ENCODE data around the gene DBP. TPM values are rescaled to one million over a fixed set of nuclear protein-coding genes. Genes with fewer than 3 reads are reported as not detected.

The DBP gene
- total and polyA plus RNA-seq, 9 donors = 19.7 to 69.8 (median 29.0) TPM

DNA sequence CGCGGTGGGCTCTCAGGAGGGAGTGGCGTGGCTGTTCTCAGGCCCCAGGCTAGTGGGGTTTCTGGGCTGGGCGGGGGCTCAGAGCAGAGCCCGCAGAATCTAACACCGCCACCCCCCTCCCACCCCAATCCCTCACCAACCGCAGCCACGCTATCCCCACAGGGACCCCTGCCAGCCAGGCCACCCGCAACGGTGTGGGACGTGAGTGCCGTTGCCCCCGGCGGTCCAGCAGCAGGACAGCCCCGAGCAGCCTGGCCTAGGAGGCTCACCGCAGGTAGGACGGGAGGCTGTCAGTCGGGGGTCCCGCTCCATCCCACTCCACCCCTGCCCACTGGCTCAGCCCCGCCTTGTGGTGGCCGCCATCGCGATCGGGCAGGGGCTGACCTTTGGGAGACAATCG is 35.8 kb upstream of the DBP start, which contains the start of gene NTN5:
Gene NTN5 (minus strand): TSS at position 24 of the 400 bp plus-strand sequence. CDS start 2,031 bp downstream, outside the sequence.
- H3K36me3 ChIP-seq = no peaks in the 10 kb centered on the region
- WGBS, 3 donors = 83 to 86% (median 85%) methylated on average over 22 to 25 of the region's 25 CpGs
- peaks cover 3% of the 10 kb centered on the region for H3K4me1 ChIP-seq (ENCODE audit: insufficient read depth)
- intact Hi-C loops (cut with DNase I) = no loop called here
- H3K27ac ChIP-seq = no peak within 1 kb of the TSS
- no peaks in the 10 kb centered on the region for H3K27me3 ChIP-seq
- H3K4me3 ChIP-seq = no peak within 1 kb of the TSS
- TF ChIP-seq POLR2A (IDR thresholded peaks at IDR 0.05) = no peak
- no peak for TF ChIP-seq CTCF (IDR thresholded peaks at IDR 0.05)
- TF ChIP-seq EP300 (IDR thresholded peaks at IDR 0.05) = no peak
- DNase-seq = no peak
- H3K9me3 ChIP-seq = no peaks in the 10 kb centered on the region

- WGBS, 3 donors = 73 to 75% (median 74%) methylated on average over 8 to 10 of the region's 10 CpGs
- intact Hi-C loops (cut with DNase I) = no loop called here
- DNase-seq = no peak
- no peaks in the 10 kb centered on the region for H3K36me3 ChIP-seq
- H3K4me3 ChIP-seq = no peak overlapping the region
- no peaks in the 10 kb centered on the region for H3K27me3 ChIP-seq
- TF ChIP-seq EP300 (IDR thresholded peaks at IDR 0.05) (no peak), CTCF (IDR thresholded peaks at IDR 0.05) (no peak), POLR2A (IDR thresholded peaks at IDR 0.05) (no peak)
- H3K9me3 ChIP-seq = no peaks in the 10 kb centered on the region
- H3K4me1 ChIP-seq (ENCODE audit: insufficient read depth) = peaks cover 3% of the 10 kb centered on the region
- no peak overlapping the region for H3K27ac ChIP-seq
These were observed 34.3 kb upstream of the DBP start for GRCh38 chr19:48671446-48671995.

GRCh38 chr19:48670699-48671445 is 33.7 kb upstream of the DBP start:
- Histone ChIP-seq H3K9me3 (no peaks in the 10 kb centered on the region), H3K27ac (no peak overlapping the region), H3K36me3 (no peaks in the 10 kb centered on the region), H3K4me3 (no peak overlapping the region), H3K27me3 (no peaks in the 10 kb centered on the region), H3K4me1 (ENCODE audit: insufficient read depth) (peaks cover 3% of the 10 kb centered on the region)
- intact Hi-C loops (cut with DNase I) = no loop called here
- DNase-seq = no peak
- TF ChIP-seq EP300 (IDR thresholded peaks at IDR 0.05) = no peak
- no peak for TF ChIP-seq POLR2A (IDR thresholded peaks at IDR 0.05)
- no peak for TF ChIP-seq CTCF (IDR thresholded peaks at IDR 0.05)
- 70 to 78% (median 75%) methylated on average over 21 of the region's 21 CpGs for WGBS, 3 donors

DNA sequence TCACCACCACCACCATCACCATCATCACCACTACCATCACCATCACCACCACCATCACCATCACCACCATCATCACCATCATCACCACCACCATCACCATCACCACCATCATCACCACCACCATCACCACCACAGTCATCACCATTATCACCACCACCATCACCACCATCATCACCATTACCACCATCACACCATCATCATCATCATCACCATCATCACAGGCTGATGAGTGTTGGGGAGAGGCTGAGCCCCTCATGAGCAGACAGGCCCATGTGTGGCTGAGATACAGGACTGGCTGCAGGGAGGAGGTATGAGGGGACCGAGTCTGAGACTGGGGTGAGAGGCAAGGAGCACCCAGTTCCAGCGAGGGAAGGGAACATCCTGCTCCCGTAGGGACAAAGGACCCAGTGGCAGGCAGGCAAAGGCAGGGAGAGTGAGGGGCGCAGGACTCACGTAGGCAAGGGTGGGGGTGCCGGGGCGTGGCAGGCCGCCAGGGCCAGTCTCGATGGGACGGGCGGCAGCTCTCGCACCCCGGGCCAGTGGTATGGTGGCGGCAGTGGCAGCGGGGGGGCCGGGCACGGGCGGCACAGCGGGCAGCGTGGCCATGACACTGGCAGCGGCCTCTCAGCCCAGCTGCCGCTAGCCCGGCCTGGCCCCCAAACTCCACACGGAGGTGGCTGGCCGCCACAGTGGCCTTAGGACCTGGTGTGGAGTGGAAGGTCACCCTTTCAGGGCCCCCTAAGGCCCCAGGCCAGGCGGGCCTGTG is 32.9 kb upstream of the DBP start:
- H3K27ac ChIP-seq = no peak overlapping the region
- H3K4me1 ChIP-seq (ENCODE audit: insufficient read depth) = peaks cover 1% of the 10 kb centered on the region
- intact Hi-C loops (cut with DNase I) = no loop called here
- H3K27me3 ChIP-seq = no peaks in the 10 kb centered on the region
- no peaks in the 10 kb centered on the region for H3K36me3 ChIP-seq
- no peak for DNase-seq
- WGBS, 3 donors = 92 to 93% (median 92%) methylated on average over 25 to 26 of the region's 26 CpGs
- H3K9me3 ChIP-seq = no peaks in the 10 kb centered on the region
- H3K4me3 ChIP-seq = no peak overlapping the region
- TF ChIP-seq EP300 (IDR thresholded peaks at IDR 0.05) = no peak
- TF ChIP-seq POLR2A (IDR thresholded peaks at IDR 0.05) = no peak
- TF ChIP-seq CTCF (IDR thresholded peaks at IDR 0.05) = no peak

Data from ovary (tissue), 9 donors.